GM12872 (cell line): ENCODE data around the gene OGA.

ENCODE experiments used
- TF ChIP-seq, protein P1 (sequence below): IDR thresholded peaks from 3 replicates; pipeline ENCODE4 v1.5.1; 2011; ENCODE audit warnings: low read depth, mild to moderate bottlenecking, low read length, moderate library complexity; ENCODE audit not compliant: insufficient read depth

OGA gene

DNA sequence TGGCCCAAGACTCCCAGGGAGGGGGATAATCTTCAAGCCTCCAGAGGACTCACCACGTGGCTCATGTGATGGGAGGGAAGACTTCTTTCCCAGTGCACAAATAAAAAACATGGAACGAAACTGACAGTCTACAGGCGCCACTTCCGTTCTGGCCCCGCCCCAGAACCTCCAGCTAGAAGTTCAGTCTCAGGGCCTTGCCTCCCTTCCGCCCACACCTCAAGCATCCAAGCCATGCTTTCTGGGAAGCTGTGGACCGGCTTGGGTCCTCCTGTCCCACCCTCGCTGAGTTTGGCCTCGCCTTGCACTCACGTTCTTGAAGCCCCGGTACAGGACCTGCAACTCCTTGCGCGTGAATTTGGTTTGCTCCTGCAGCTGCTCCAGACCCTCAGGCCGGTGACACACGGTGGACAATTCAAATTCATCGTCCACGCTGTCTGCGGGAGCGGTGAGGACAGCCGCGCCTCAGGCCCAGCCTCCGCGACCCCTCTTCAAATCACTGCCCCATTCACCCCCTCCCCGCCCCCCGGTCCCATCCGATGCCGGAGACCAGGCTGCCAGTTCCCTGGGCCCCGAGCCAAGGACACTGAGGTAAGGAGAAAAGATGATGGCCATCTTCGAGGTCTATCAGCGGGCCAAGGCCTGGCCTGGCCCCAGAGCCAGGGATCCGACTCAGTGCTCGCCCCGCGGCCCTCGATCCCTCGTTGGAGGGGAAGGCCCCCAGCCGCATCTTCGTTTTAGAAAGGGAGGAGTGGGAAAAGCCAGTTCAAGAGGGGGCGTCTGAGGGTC is 10.7 kb upstream of the OGA start:
- TF ChIP-seq, protein P1, sequence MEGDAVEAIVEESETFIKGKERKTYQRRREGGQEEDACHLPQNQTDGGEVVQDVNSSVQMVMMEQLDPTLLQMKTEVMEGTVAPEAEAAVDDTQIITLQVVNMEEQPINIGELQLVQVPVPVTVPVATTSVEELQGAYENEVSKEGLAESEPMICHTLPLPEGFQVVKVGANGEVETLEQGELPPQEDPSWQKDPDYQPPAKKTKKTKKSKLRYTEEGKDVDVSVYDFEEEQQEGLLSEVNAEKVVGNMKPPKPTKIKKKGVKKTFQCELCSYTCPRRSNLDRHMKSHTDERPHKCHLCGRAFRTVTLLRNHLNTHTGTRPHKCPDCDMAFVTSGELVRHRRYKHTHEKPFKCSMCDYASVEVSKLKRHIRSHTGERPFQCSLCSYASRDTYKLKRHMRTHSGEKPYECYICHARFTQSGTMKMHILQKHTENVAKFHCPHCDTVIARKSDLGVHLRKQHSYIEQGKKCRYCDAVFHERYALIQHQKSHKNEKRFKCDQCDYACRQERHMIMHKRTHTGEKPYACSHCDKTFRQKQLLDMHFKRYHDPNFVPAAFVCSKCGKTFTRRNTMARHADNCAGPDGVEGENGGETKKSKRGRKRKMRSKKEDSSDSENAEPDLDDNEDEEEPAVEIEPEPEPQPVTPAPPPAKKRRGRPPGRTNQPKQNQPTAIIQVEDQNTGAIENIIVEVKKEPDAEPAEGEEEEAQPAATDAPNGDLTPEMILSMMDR, result no peak

DNA sequence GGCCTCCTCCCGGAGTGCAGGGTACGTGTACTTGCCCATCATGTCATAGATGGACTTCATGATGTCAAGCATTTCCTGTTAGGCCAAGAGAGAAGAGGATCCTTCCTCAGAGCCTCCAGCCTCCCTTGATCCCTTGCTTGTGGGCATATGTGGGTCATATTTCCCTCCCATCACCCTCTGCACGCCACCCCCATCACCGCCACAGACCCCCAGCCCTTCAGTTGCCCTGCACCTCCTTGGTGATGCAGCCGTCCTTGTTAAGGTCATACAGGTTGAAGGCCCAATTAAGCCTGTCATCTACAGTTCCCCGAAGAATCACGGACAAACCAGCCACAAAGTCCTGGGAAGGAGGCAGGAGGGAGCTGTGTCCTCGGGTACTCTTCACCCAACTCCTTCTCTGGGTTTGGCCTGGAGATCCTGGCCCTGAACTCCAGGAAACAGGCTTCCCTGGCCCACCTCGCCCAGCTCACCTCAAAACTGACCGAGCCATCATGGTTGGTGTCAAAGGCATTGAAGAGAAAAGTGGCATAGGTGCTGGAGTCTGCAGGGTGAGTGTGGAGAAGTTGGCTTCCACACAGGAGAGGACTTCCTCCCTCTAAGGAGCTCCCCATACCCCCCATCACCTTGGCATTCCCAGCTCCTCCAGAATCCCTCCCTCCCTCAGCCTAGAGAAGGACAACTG is 9.8 kb upstream of the OGA start:
- TF ChIP-seq, protein P1, result no peak

DNA sequence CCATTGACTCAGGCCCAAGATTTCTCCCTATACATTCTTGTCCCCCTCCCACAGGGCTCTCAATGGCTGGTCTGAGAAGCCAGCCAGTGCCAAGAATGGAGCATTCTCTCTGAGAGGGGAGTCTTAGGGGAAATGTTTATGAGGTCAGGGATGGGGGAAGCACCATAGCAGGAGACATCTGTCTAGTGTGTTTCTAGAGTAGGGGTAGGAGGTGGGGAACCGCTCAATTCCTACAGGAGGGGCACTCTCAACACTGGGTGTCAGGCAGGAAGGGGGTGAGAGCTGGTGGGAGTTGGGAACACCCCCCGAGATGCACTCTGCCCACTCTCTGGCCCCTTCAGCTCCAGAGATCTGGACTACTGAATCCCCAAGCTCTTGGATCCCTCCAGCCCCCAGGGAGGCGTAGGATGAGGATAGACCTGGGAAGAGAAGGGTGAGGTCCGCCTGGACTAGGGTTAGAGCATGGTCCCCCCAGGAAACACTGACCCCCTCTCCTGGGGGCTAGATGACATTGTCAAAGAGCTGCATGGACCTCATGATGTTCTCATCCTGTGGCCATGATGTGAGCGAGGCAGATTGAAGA is 8.7 kb upstream of the OGA start:
- TF ChIP-seq, protein P1, result no peak

DNA sequence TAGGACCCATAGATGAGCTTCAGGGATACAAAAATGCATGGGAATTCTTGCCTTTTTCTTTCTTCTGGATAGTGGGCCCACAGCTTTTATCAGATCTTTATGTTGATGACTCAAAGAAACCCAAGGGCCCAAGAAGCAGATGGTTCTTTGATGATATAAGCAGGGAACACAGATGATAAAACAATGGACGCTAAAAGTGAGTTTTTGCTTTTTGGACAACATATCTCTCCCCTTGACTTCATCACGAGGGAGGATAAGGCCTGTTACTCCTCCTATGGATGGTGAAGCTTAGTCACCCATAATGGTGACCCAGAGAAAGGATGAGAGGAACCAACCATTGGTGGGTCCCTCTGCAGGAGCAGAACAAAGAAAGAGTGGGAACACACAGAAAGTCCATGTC is 6.5 kb upstream of the OGA start:
- TF ChIP-seq, protein P1, result no peak

DNA sequence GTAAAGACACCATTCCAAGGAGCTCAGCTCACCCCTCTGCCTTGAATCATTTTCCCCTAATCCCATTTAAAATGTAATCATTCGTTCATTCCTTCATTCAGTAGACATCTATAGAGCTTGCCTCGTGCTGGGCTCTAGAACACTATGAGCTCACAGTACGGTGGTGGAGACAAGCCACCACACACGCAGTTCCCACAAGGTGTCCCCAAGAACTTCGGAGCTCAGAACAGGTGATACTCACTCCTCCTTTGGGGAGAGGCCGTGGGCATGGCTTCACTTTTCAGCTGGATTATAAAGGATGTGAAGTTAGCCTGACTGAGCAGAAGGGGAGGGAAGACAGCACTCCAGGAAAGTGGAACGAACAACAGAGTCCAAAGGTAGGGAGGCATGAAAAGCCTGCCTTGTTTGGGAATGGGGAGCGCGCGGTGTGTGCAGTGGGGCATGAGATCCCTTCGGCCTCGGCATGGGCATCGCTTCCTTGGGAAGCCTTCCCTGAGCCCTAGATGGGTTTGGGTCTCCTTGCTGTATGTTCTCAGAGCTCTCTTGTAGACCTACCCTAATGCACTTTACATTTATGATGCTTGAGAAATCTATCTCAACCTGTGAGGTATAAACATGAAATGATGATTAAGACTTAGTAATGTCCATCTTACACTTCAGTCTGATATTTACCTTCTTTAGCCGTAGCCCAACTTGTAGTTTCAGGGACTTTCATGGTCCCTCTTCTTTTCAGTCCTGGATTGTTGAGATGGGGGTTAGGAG is 809 bp upstream of the OGA start:
- TF ChIP-seq, protein P1, result no peak

DNA sequence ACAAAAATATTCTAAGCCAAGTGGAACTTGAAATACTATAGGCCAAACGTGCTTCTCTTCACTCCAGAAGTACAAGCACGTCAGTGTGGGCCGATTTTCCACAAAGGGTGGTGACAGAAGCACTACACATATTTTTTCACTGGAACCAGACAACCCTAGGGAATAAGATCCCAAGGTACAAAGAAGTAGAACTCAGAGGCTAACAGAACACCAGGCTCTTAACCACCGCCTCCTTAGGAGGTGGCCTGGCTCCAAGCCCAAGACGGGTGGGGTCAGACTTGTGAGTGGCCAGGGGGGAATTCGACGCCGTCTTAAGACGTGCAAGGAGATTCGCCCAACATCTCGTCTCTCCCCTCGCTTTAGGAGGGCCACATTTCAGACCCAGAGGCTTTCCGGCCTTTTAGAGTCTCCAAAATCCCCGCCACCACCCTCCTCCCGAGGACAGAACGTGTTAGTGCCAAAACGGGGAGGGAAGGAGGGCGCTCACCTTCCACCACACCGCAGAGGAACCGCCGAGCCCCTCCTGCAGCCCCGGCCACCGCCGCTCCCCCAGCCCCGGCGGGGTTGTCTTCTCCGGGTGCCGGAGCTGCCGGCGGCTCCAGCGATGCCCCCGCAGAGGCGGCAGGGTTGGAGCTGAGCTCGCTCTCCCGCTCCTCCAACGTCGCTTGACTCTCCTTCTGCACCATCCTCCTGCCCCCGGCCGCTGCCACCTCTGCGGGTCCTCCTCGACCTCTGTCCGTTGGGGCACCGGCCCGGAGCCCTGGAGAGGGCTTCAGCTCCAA is 716 bp downstream of the OGA start:
- TF ChIP-seq, protein P1, result no peak
